Measurements from ENCODE around the gene TMEM242.
"Not testable (repeated sequence)": the region's sequence is repeated elsewhere in the genome, so short reads cannot be mapped to it uniquely, and the experiment has no call there.

TMEM242 gene

GRCh38 chr6:157316871-157317814 is 6.2 kb downstream of the TMEM242 start:
- ChIA-PET CTCF (interaction anchor here (0.5 kb wide), 2 partner anchors 104 to 286 kb away, joined by 3 read pairs; no protein-coding TSS in a partner anchor), POLR2A (ENCODE audit: low non-redundant PET) (no interaction called here)

GRCh38 chr6:157314705-157315321 is 8.5 kb downstream of the TMEM242 start:
- H3K27ac ChIP-seq: no peak overlapping the region
- CTCF ChIA-PET: interaction anchor here (0.5 to 1.9 kb wide), 13 partner anchors 8 to 811 kb away, joined by 3 to 22 read pairs (median 3); partner anchors contain the start of gene TMEM242
- DNase-seq (ENCODE audit: low spot score): peak; percentile 72
- peak; percentile 93 for TF ChIP-seq CTCF (conservative IDR thresholded peaks at IDR 0.05; ENCODE audit: low read depth)
- POLR2A ChIA-PET (ENCODE audit: low non-redundant PET): no interaction called here

More at GRCh38 chr6:157316871-157317814, 6.2 kb downstream of the TMEM242 start:
- peak; percentile 88 for DNase-seq (ENCODE audit: low spot score)
- peak overlapping the region; percentile 67 for H3K27ac ChIP-seq
- TF ChIP-seq CTCF (conservative IDR thresholded peaks at IDR 0.05; ENCODE audit: low read depth): no peak

GRCh38 chr6:157313531-157314467 is 9.5 kb downstream of the TMEM242 start:
- H3K27ac ChIP-seq: no peak overlapping the region
- TF ChIP-seq CTCF (conservative IDR thresholded peaks at IDR 0.05; ENCODE audit: low read depth): no peak
- ChIA-PET POLR2A (ENCODE audit: low non-redundant PET) (no interaction called here), CTCF (interaction anchor here (0.5 to 1.9 kb wide), 7 partner anchors 13 to 812 kb away, joined by 3 to 22 read pairs (median 5); no protein-coding TSS in a partner anchor)
- DNase-seq (ENCODE audit: low spot score): no peak

DNA sequence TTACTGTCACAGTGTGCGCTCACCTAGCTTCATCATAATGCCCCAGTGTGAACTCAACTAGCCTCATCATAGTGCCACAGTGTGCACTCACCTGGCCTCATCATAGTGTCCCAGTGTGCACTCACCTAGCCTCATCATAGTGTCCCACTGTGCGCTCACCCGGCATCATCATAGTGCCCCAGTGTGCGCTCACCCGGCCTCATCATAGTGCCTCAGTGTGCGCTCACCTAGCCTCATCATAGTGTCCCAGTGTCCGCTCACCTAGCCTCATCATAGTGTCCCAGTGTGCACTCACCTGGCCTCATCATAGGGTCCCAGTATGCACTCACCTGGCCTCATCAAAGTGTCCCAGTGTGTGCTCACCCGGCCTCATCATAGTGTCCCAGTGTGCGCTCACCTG is 10.6 kb downstream of the TMEM242 start:
- ChIA-PET POLR2A (ENCODE audit: low non-redundant PET) (no interaction called here), CTCF (no interaction called here)
- no peak for TF ChIP-seq CTCF (conservative IDR thresholded peaks at IDR 0.05; ENCODE audit: low read depth)
- no peak for DNase-seq (ENCODE audit: low spot score)
- H3K27ac ChIP-seq: no peak overlapping the region

GRCh38 chr6:157310693-157311092 is 12.6 kb downstream of the TMEM242 start:
- DNase-seq (ENCODE audit: low spot score); CTCF ChIA-PET; H3K27ac ChIP-seq; POLR2A ChIA-PET (ENCODE audit: low non-redundant PET): not testable (repeated sequence)

DNA sequence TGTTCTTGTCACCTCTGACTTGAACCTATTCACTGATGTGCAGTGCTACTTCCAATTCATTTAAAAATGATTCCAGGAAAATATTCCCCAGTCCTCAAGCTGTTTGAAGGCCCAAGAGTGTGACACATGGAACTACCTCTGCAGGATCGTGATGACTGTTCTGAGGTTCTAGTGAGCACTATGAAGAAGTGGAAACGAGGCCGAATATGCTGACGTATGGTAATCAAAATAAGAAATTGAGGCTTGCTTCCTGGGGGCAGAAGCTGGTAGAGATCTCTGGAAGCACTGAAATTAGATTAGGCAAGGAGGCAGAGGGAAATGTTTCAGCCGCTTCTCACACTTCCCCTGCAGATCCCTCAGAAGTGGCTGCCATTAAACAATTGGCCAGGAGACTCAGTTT is 15.7 kb downstream of the TMEM242 start:
- no peak for TF ChIP-seq CTCF (conservative IDR thresholded peaks at IDR 0.05; ENCODE audit: low read depth)
- POLR2A ChIA-PET (ENCODE audit: low non-redundant PET): no interaction called here
- CTCF ChIA-PET: interaction anchor here (0.6 kb wide), 2 partner anchors 12 to 236 kb away, joined by 3 read pairs; no protein-coding TSS in a partner anchor
- no peak overlapping the region for H3K27ac ChIP-seq
- no peak for DNase-seq (ENCODE audit: low spot score)
